Left ventricle myocardium inferior (tissue), 1 donor: ENCODE data around the gene NAALADL2. TPM values are rescaled to one million over a fixed set of nuclear protein-coding genes. Genes with fewer than 3 reads are reported as not detected.

Source experiments
- DNase-seq: peaks from one replicate; pipeline ENCODE4 v3.0.0-alpha.2; 2020
- H3K27ac ChIP-seq: fragments of 200-600 bp; replicated peaks from 2 replicates; pipeline ENCODE4 v1.8.0; 2021
- H3K27me3 ChIP-seq: fragments of 200-600 bp; 2 replicates; pipeline ENCODE4 v1.8.0; 2021; ENCODE audit warnings: low read depth
- H3K36me3 ChIP-seq: fragments of 200-600 bp; 2 replicates; pipeline ENCODE4 v1.8.0; 2021
- H3K4me1 ChIP-seq: fragments of 200-600 bp; 2 replicates; pipeline ENCODE4 v1.8.0; 2021
- H3K4me3 ChIP-seq: fragments of 200-600 bp; 2 replicates; pipeline ENCODE4 v1.8.0; 2021; ENCODE audit warnings: mild to moderate bottlenecking, moderate library complexity
- H3K9me3 ChIP-seq: fragments of 200-600 bp; replicated peaks from 2 replicates; pipeline ENCODE4 v1.8.0; 2021
- intact Hi-C: fragments of 100-400 bp; cut with micrococcal nuclease; formaldehyde crosslinking; loops from one replicate; pipeline ENCODE4 v1.11.0; 2022
- total RNA-seq: library from RNA; stranded (reverse); fragmentation: NEBNext Ultra II Directional; extraction: Animal tissue kit (Norgen Biotek cat#: 25700); gene quantifications from one replicate; pipeline ENCODE4 v1.2.1, GENCODE V29; 2021
- TF ChIP-seq, protein P1 (sequence below): fragments of 200-600 bp; IDR thresholded peaks from 2 replicates; pipeline ENCODE4 v1.8.0; 2021; ENCODE audit warnings: antibody characterized with exemption, mild to moderate bottlenecking, borderline replicate concordance
- donor health status: DM: no; HTN: yes; CAD: no; lungs with severe emphysema.

Gene NAALADL2
- total RNA-seq, 1 donor from 2014 or later = 5.8 TPM

DNA sequence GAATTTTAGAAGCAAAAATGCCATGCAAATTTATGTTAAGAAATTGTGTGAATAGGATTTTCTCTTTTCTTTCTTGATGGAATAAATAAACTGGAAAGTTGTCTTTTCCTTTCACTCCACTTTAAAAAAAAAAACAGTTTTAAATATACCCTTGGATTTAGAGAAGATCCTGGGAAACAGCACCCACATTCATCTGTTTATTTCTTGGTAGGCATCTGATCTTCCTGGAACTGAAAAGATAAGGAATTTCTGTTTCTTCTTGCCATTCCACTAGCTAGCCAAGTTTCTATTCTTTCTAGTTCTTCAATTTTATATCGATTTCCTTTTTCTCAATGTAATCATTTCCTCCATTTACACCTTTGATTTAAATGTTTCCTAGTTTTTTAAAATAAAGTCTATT lies 420.8 kb downstream of the NAALADL2 start:
- intact Hi-C loops = no loop called here
- TF ChIP-seq, protein P1, sequence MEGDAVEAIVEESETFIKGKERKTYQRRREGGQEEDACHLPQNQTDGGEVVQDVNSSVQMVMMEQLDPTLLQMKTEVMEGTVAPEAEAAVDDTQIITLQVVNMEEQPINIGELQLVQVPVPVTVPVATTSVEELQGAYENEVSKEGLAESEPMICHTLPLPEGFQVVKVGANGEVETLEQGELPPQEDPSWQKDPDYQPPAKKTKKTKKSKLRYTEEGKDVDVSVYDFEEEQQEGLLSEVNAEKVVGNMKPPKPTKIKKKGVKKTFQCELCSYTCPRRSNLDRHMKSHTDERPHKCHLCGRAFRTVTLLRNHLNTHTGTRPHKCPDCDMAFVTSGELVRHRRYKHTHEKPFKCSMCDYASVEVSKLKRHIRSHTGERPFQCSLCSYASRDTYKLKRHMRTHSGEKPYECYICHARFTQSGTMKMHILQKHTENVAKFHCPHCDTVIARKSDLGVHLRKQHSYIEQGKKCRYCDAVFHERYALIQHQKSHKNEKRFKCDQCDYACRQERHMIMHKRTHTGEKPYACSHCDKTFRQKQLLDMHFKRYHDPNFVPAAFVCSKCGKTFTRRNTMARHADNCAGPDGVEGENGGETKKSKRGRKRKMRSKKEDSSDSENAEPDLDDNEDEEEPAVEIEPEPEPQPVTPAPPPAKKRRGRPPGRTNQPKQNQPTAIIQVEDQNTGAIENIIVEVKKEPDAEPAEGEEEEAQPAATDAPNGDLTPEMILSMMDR = no peak
- Histone ChIP-seq H3K4me1 (no peaks in the 10 kb centered on the region), H3K36me3 (no peaks in the 10 kb centered on the region), H3K27ac (no peak overlapping the region), H3K4me3 (no peak overlapping the region), H3K27me3 (no peaks in the 10 kb centered on the region), H3K9me3 (no peaks in the 10 kb centered on the region)
- DNase-seq = no peak

DNA sequence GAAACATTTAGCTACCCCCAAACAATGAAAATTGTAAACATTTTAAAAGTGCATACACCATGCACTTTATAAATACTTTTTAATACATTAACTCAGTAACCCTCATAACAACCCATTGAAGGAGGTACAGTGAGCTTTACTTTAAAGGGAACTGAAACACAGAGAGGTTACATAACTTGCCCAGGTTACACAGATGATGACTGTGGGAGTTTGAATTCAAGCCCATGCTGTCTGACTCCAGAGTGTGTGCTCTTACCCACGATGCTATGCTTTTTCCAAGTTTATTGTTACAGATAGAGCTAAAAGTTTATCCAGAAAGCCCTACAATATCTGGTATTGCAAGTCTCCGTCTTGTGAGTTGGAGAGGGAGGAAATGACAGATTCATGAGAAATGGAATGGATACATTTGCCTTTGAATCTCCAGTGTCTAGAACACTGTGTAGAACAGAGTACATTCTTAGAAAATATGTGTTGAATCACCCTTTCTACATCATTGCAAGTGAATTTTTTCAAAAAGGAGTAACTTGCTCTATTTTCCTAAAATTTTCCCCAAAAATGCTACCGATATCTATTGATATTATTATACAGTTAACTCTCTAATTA lies 428.3 kb downstream of the NAALADL2 start:
- H3K9me3 ChIP-seq = no peaks in the 10 kb centered on the region
- no peaks in the 10 kb centered on the region for H3K36me3 ChIP-seq
- no peak overlapping the region for H3K27ac ChIP-seq
- no peak overlapping the region for H3K4me3 ChIP-seq
- H3K4me1 ChIP-seq = peaks cover 7% of the 10 kb centered on the region
- H3K27me3 ChIP-seq = no peaks in the 10 kb centered on the region
- intact Hi-C loops = no loop called here
- TF ChIP-seq, protein P1 = no peak
- DNase-seq = no peak

DNA sequence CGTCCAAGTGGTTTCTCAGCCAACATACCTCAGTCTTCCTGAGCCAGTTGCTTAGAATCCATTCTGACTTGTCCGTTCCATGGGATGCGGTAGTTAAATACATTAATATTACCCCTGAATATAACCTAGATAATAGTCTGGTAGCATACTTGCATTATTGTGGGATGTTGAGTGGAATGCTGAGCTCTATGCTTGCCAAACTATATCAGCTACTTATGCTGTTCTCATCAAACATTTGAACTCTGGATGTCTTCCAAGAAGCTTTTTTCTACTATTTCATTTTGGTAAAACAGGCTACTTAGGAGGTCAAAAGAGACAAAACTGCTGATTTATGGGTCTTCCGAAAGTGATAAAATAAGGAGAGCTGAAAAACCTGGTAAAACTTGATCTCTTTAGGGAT lies 429.5 kb downstream of the NAALADL2 start:
- Histone ChIP-seq H3K4me3 (no peak overlapping the region), H3K27ac (no peak overlapping the region), H3K4me1 (peaks cover 7% of the 10 kb centered on the region), H3K27me3 (no peaks in the 10 kb centered on the region), H3K36me3 (no peaks in the 10 kb centered on the region), H3K9me3 (no peaks in the 10 kb centered on the region)
- intact Hi-C loops = no loop called here
- DNase-seq = no peak
- TF ChIP-seq, protein P1 = no peak

DNA sequence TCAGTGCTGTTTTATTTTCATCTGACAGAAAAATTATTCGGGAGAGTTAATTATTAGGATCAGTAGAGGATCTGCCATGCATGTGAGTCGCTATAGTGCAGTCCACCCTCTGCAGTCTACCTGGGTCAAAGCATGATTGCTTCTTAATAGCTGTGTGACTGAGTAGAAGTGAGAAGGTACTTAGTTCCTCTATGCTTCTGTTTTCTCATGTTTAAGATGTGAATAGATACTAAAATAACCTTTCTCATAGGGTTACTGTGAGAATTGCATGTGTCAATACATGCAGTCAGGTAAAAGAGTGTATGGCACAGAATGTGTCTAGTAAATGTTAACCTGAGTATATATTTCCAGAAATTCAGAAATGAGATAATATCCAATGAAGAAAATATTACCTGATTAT lies 435.7 kb downstream of the NAALADL2 start:
- TF ChIP-seq, protein P1 = no peak

DNA sequence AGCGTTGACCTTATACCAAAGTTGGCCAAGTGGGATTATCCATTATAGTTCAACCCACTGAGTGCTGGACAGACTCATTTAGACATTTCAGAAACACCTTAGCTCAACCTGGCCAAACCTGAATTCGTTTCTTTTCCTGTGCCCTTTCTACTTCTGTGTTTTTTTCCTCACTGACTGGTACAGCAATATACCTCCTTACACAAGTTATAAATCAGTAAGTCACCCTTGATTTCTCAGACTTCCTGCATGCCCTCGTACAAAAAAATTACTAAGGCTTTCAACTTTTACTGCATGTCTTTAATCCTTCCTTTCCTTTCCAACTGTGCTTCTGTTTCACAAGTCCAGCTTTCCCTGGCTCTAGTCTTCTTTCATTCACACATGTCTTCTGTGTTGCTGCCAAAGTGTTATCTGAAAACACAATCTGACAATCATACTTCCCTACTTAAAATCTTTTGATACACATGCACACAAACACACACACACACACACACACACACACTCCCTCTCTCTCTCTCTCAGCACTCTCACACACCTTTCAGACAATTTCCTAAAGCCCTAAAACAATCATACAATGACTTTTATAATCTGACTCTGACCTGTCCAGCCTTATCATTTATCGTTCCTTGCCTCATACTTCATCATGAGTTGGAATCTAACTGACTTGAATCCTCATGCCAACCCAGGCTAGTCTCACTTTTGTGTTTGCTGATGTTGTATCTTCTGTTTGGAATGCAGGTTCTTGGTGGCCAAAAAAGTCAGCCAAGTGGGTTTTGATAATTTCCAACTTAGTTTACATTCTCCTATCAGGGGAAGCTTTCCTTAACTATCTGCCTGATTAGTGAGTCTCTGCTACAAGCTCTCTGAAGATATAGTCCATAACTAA lies 436.4 kb downstream of the NAALADL2 start:
- H3K9me3 ChIP-seq = peaks cover 15% of the 10 kb centered on the region
- DNase-seq = no peak
- no peak overlapping the region for H3K4me3 ChIP-seq
- H3K4me1 ChIP-seq = no peaks in the 10 kb centered on the region
- H3K27me3 ChIP-seq = no peaks in the 10 kb centered on the region
- H3K36me3 ChIP-seq = no peaks in the 10 kb centered on the region
- no peak overlapping the region for H3K27ac ChIP-seq
- intact Hi-C loops = no loop called here
- TF ChIP-seq, protein P1 = no peak

More for the DNA sequence above, 435.7 kb downstream of the NAALADL2 start:
- Histone ChIP-seq H3K4me1 (no peaks in the 10 kb centered on the region), H3K27me3 (no peaks in the 10 kb centered on the region), H3K4me3 (no peak overlapping the region), H3K27ac (no peak overlapping the region), H3K9me3 (peaks cover 13% of the 10 kb centered on the region), H3K36me3 (no peaks in the 10 kb centered on the region)
- DNase-seq = no peak
- intact Hi-C loops = no loop called here
